HCEC 1CT (cell line): ENCODE results near the gene EXTL1.

Source experiments
- DNase-seq: peaks from one replicate; pipeline ENCODE4 v3.0.0-alpha.2; 2017

The EXTL1 gene

DNA sequence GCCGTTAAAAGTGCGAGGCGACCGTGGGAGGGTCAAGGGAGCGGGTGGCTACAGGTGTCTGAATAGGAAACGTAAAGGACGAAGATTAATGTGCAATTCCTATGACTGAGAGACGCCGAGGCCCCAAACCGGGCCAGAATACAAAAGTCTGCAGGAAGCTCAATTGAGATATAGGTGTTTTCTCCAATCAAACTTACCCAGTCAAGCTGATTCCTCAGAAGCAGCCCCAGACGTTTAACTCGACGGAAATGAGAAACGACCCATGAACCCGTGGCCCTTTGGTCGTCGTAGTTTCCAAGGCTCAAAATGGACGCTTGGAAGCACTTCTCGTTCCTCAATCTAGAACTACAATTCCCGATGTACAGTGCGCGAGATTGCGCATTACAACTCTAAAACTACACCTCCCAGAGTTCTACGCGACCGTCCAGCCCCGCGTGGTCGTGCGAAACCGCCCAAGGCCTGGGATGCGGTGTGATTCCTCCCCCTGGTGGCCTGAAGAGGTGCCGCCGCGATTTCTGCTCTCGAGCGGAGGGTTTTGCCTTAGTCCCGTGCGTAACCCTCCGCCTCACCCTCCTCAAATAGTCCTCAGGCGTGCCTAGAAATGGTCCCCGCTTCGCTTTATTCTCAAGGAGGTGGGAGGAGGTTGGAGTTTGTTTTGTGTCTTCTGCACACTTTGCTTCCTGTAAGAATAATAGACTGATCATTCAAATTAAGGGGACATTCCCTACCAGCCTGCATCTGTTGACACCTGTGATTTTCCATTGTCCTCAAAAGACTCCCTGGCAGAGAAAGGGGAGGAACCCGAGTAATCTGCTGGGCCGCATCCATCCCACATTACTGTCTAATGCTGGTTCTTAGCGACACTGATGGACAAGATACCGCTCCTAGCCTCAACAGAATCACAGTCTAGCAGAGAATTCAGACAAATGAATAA, 23.5 kb upstream of the EXTL1 start, which contains the start of gene PAFAH2:
PAFAH2 (minus strand) TSS at position 236 of the 934 bp plus-strand sequence. CDS start 7,247 bp downstream, outside the sequence.
- DNase-seq: peak; percentile 98

DNA sequence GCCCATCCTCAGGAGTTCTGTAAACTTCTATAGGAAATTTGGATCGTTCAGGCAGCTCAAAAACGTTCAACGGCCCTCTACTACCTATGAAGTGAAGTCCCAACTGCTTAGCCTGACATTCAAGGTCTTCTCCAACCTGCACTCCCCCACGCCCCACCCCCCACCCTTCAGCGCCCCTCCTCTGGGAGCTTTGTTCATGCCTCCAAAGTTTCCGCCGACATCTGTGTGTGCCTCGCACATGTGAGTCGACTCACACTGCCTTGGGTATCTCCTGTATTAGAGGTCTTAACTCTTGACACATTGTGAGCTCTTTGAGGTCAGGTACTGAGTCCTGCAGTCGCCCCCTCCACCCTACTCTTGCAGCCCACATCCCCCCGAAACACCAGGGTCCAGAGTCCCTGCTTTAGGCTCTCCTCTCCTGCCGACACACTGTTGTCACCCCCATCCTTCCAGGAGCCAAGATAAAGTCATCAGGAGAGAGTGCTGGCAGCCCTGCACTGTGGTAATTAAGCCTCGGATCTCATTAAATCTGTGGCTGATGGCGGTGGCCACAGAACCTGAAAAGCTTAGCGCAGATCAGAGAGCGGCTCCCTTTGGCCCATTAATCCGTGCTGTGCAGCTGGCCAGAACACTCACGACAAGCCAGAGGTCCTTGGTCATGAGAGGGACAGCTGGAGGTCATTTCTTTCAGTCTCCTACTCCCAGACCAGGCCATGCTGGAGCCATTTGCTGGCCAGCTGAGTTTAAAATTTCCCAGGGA, 22.4 kb upstream of the EXTL1 start:
- DNase-seq: no peak

DNA sequence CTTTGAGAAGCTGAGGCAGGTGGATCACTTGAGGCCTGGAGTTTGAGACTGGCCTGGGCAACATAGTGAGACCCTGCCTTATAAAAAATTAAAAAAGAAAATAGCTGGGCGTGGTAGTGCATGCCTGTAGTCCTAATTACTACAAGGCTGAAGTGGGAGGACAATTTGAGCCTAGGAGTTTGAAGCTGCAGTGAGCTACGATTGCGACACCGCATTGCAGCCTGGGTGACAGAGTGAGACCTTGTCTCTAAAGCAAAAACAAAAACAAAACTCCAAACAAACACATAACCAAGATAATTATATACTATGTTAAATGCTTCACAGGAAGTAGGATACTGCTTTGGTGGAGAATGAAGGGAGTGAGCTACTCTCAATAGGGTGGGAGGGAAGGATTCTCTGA, 18.3 kb upstream of the EXTL1 start:
- no peak for DNase-seq

DNA sequence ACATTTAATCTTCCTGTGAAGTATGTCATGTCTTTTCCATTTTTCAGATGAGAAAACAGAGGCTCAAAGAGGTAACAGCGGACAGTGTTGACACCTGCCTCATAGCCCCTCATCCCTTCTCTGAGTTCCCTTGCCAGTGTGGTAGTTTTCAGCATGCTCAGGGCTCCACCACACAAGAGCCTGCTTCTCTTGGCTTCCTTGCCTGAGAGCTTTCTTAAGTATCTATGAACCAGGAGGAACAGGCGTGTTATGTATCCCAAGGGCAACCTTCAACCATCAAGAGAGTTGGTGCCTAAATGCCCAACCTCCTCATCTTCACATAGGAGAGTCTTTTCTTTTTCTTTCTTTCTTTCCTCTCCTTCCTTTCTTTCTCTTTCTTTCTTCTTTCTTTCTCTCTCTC, 17.8 kb upstream of the EXTL1 start:
- DNase-seq: no peak

DNA sequence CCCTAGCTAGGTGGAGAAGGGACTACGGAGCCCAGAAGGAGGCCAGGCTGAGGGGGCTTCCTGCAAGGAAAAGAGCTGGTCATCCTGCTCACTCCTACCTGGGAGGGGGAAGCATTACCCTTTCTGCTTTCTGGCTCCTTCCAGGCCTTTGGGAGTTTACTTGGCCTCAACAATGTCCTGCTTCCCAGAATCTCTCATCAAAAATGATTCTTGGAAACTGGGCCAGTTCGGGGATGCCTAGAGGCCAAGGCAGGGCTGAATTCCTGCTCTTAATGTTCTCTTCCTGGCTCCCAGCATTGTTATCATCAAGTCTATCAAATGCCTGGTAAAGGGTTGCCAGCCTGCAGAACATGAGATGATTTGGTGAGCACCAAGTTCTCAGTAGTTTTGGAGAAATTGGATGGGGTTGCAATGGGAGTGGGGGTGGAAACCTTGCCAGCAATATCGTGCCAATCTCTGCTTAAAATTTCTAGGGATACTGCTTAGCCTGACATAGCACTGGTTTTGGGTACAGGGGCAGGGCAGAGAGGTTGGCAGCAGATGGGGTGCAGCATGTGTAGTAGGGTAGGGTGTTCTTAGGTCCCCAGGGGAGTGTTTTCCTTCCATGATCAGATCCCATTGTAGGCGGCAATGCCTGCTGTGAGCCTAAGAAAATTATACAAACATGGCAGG, 16.0 kb upstream of the EXTL1 start:
- no peak for DNase-seq

DNA sequence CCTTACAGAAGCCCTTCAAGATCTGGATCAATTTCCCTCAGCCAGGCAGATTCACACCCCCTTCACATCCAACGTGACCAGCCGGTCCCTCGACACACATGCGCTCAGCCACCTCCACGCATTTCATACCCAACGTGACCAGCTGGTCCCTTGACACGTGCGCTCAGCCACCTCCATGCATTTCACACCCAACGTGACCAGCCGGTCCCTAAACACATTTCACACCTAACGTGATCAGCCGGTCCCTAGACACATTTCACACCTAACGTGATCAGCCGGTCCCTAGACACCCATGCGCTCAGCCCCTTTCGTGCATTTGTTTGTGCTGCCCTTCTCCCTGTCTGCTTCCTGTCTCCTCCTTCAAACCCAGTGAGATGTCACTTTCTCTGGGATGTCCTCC, 14.9 kb upstream of the EXTL1 start:
- no peak for DNase-seq

DNA sequence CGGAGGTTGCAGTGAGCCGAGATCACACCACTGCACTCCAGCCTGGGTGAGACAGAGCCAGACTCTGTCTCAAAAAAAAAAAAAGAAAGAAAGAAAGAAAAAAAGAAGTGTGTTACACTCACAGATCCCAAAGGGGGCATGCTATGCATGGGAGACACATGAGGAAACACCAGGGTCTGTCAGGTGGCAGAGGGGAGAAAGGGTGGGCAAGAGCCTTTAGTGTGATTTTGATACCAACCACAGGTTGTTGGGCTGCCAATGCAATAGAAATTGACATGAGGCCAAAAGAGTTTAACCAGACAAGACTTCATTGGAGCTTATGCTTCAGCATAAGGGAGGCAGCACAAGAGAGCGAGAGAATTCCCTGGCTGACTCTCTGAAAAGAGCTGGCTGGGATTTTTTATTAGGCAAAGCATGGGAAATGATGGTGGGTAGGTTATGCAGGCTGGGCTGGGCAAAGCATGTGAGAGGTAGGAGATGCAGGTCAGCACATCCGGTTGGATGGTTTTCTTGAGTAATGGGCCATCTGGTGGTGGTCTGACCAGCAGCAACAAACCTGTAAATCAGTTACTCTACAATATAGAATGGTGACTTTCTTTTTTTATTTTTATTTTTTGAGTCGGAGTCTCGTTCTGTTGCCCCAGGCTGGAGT, 11.7 kb upstream of the EXTL1 start:
- DNase-seq: no peak

DNA sequence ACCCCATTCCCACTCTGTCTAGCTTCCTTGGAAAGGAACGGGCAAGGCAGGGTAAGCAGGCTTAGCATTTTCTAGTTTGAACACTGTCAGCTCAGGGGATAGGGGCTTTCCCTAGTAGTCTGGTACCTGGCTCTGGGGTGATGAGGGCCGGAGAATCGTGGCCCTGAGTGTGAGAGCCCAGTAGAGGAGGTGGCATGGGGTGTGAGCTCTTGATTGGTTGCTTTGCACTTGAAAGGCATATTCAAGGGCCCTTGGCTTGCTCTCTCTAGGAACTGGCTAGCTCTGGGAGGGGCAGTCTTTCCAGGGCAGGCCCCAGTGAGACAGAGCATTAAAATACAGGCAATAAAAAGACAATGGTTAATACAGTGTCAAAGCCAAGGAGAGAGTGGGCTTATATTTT, 10.8 kb upstream of the EXTL1 start:
- DNase-seq: no peak

DNA sequence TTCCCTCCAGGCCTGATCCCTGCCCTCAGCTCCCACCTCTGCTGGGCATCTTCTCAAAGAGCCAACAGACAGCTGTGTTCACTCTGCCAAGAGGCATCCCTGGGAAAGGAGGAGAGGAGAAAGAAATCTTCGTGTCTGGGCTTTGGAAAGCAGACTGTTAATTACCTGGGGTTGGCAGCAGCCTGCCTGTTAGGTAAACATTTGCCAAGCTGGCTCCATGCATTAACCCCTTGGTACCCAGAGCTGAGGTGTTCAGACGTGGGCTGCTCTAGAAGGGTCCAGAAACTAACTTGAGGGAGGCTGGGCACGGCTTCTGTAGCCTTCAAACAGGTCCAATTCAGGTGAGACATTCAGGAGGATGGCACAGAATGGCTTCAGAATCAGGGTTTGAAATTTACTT, 8.7 kb upstream of the EXTL1 start:
- DNase-seq: no peak

DNA sequence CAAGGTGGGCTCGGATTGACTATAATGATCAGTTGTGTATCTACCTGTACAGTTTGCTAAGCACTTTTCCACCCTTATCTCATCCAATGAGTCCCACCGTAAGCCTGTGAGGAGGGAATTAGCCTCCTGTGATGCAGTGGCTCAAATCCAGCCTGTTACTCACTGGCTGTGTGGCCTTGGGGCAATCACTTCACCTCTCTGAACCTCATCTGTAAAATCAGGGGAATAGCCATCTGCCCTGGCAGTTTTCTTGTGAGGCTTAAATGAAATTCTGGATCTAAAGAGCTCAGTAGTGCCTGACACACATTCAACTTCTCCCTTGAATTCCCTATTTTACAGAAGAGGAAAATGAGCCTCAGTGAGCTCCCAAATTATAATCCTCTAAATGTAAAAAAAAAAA, 7.4 kb upstream of the EXTL1 start:
- DNase-seq: no peak

DNA sequence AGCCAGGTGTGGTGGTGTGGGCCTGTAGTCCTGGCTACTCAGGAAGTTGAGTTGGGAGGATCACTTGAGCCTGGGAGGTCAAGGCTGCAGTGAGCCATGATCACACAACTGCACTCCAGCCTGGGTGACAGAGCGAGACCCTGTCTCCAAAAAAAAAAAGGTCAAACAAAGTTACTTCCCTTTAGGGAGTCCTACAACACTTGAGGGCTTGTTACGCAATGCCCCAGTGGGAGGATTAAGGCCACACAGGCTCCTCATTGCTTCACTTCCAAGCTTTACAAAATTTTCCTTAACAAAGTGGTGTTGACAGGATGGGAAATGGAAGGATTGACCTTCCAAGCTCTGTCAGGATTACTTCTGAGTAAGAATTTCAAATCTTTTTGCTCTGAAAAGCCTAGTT, 6.2 kb upstream of the EXTL1 start:
- DNase-seq: peak; percentile 68

DNA sequence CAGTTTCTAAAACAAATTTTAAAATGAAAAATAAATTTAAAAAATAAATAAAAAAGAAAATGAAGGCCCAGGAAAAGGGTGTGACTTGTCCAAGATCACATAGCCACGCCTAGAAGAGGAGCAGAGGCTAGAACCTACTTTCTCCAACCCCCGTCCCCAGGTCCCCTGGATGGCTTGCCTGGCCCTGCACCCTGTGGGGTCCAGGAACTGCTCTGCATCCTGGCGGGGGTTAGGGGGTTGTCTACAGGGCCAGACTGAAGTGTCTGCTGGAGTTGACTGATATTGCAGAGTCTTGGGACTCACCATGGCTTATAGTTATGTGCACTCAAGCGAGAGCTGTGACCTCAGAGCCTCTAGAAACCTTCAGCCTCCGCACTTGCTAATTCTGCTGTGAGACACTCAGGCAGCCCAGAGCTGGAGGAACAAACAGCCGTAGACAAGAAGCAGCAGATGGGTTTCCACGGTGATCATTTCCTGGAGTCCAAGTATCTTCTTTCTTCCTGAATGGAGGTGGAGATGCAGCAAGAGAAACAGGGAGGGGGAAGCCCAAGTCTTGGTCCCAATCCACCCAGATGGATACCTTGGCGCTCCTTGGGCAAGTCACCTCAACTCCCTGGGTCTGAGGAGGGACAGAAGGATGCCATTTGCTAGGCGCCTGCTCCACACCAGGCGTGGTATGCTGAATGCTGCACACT, 5.2 kb upstream of the EXTL1 start:
- DNase-seq: no peak

DNA sequence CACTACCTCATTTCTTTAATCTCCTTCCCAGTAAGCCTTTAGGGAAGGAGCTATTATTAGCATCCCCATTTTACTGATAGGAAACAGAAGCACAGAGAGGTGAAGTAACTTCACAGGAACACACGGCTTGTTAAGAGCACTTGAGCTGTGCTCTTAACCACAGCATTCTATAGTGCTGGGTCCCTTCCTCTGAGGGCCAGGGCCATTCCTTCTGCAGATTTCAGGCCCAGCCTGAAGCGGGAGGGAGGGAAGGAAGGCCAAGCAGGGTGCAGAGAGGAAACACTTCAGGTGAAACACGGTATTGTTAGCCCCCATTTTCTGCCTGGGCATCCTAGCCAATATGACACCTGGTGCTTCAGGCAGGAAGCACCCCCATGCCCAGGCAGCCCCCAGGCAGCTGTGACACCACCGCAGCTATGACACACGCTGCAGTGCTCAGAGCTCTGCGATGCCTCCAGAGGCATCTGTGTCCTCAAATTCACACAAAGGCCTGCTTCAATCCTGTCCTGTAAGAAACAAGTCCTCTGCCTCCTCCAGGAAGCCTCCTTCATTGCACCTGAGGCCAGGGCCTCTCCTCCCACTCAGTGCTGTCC, 4.5 kb upstream of the EXTL1 start:
- no peak for DNase-seq

DNA sequence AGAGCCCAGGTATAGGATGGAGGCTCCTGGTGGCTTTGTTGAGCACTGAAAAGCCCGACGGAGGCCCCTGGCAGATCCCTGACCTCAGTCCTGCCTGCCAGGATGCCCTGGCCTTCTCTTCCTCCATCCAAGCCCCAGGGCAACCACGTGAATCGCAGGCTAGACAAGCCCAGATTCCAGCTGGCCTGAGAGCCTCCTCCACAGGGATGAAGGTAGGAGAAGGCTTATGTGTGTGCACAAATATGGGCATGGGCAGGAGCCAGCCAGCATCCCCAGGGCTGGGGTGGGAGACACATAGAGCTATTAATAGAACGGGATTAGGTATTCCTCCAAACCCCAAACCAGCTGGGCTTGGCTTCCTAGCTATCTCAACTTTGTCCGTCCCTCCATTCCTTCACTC, 4.0 kb upstream of the EXTL1 start:
- peak; percentile 62 for DNase-seq

DNA sequence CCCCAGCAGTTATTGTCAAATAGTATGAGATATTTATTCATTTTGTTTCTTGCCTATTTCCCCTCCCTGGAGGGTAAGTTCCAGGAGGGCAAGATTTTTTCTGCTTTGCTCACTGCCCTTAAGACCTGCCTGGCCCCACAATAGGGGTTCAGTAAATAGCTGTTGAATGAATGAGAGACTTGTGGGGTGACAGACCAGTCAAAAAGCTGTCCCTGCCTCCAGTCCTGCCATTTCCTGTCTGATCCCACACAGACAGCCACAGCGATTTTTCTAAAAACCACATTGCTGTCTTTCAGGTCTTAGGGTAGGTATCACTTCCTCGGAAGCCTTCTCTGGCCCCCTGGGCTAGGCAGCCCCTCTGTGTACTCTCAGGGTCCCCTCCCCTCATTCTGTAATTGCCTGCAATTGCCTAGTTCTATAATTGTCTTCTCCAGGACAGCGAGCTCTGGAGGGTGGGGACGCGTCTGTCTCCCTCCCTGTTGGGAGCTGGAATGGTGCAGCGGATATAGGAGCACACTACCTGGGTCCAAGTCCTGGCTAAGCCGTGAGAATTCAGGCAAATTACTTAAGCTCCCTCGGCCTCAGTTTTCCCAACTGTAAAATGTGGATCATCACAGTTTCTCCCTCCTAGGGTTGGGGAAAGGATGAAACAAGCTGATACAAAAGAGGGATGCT, 1.8 kb upstream of the EXTL1 start:
- peak; percentile 90 for DNase-seq

DNA sequence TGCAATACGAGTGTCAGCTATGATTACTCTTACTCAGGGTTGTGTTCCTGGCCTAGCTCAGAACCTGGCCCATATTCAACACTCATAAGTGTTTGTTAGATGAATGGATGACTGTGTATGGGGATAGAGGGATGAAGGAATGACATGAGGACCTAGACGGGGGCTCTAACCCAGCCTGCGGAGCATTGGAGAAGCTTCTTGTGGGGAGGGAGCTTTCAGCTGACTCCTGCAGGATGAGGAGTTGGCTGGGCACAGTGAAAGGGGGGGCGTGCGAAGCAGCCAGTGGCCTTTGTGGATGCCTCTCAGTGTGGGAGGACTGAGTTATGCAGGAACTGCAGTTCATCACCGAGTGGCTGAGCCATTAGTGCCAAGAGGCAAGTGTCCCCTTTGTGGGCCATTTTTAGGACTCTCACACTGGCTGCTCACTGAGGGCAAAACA, 1.2 kb upstream of the EXTL1 start:
- DNase-seq: peak; percentile 39

DNA sequence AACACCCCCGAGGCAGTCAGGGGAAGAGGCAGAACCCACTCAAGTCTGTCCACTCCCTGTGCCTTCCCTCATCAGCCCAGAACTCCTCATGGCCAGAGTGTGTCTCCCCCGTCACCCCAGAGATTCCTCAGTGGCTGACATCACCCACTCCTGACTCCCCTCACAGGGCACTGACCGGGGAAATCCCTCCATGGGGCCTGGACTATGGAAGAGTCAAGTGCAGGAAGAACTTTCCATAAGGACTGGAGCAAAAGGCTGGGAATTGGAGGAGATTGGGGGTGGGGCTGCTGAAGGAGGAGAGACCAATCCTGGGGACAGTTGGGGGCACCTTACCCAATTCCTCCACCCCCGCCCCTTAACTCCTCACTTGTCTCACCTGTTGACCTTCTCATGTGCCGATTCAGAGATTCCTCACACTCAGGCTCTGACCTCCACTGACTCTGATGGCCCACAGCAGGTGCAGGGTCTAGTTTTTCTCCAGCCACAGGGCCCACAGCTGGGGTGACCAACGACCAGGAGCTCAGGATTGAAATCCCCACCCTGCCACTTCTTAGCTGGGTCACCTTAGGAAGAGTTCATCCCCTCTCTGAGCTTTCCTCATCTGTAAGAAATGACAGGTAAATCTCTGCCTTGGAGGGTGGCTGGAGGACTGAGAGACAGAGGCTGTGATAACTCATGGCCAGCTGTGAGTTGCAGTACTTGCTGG, 481 bp upstream of the EXTL1 start:
- peak; percentile 31 for DNase-seq

DNA sequence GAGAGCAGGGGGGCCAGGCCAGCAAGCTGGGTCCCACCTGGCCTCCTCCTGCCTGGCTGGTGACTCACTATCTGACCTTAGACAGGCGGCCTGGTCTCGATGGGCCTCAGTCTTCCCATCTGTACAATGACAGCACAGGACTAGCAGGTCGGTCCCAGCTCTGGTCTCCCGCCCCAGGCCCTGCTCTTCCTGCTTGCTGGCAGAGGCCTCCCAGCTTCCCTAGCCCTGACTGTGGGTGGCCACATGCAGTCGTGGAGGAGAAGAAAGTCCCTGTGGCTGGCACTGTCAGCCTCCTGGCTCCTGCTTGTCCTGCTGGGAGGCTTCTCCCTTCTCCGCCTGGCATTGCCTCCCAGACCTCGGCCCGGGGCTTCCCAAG, 817 bp downstream of the EXTL1 start:
- DNase-seq: no peak

DNA sequence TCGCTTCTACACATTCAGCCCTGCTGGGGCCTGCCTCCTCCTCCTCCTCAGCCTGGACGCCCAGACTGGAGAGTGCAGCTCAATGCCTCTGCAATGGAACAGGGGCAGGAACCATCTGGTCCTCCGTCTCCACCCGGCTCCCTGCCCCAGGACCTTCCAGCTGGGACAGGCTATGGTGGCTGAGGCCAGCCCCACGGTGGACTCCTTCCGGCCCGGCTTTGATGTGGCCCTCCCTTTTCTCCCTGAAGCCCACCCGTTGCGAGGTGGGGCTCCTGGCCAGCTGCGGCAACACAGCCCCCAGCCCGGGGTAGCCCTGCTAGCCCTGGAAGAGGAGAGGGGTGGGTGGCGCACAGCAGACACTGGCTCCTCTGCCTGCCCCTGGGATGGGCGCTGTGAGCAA, 1.4 kb downstream of the EXTL1 start:
- no peak for DNase-seq

DNA sequence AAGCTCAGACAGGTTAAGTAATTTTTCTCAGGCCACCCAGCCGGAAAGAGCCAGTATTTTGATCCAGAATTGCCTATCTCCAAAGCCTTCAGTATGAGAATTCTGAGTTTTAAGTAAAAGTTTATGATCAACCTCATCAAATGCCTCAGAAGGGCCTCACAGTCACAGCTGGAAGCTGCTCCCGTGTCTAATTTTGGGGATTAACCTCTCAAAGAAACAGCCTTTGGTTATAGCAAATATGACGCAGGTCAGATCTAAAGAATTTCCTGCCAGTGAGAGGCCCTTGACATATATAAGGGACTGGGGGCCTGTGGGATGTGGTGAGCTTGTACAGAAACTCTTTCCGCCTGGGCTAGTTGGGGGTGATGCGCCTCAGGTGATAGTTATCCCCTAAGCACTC, 2.3 kb downstream of the EXTL1 start:
- DNase-seq: no peak

DNA sequence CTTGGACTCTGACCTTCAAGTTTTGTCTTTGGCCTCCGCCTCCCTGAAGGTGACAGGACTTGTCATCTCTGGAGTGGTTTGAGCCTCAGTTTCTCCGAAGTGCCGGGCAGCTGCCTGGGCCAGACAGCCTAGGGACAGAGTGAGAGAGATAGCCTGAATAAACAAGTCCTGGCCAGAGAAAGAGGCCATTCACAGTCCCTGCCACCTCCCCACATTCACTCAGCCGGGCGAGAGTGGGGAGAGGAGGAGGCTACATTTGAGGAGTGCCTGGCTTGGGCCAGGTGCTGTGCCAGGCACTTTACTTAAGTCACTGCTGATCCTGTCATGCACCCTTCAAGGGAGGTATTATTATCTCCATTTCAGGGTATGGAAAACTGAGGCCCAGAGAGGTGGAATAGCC, 3.5 kb downstream of the EXTL1 start:
- no peak for DNase-seq
